GM12878 (cell line): ENCODE measurements around the gene MRC2. TPM values are rescaled to one million over a fixed set of nuclear protein-coding genes. Genes with fewer than 3 reads are reported as not detected.

Experiments used
- ATAC-seq: fragments of 200-7000 bp; cut with Tn5 transposase; 3 replicates; pipeline ENCODE4 v1.9.1; 2020; ENCODE audit warnings: mild to moderate bottlenecking, moderate library complexity
- BruUV-seq: library from RNA; stranded (reverse); fragments of 400-500 nt; replicated peaks from 2 replicates; lab custom pipeline; 2021; lab: Mats Ljungman, UMichigan
- CTCF ChIA-PET: fragments of 300-600 bp; sonication (Branson Sonifier 250); formaldehyde crosslinking; extraction: SDS; loops from one replicate; lab custom pipeline; 2021; ENCODE audit warnings: inconsistent platforms; lab: Yijun Ruan, JAX
- POLR2A ChIA-PET: fragments of 350-600 bp; formaldehyde crosslinking; extraction: SDS; loops from one replicate; lab custom pipeline; 2021; ENCODE audit warnings: inconsistent platforms; lab: Charles Lee
- RAD21 ChIA-PET: fragments of 300-600 bp; sonication (Branson Sonifier 250); formaldehyde crosslinking; loops from one replicate; lab custom pipeline; 2023; ENCODE audit warnings: antibody characterized with exemption; ENCODE audit not compliant: unreplicated experiment; lab: Charles Lee
- SMC1A ChIA-PET: fragments of 300-600 bp; sonication (Branson Sonifier 250); formaldehyde crosslinking; loops from one replicate; lab custom pipeline; 2023; ENCODE audit not compliant: unreplicated experiment, uncharacterized antibody; lab: Charles Lee
- DNase-seq: peaks from one replicate; pipeline ENCODE4 v3.0.0-alpha.2; 2011; ENCODE audit warnings: low read depth, low spot score
- FAIRE-seq: peaks from 3 replicates; lab custom pipeline; 2011; peaks lifted over from hg19 to GRCh38; lab: Jason Lieb, UNC
- H2AFZ ChIP-seq: 2 replicates; pipeline ENCODE4 v1.6.0; 2011; ENCODE audit warnings: low read depth, low read length, control low read depth; ENCODE audit not compliant: control insufficient read depth
- H3K27ac ChIP-seq: 2 replicates; pipeline ENCODE4 v1.5.1; 2011; ENCODE audit warnings: control low read depth; ENCODE audit not compliant: control insufficient read depth, insufficient read depth
- H3K27me3 ChIP-seq, 2 experiments: replicated peaks in 1 of 2; 2 replicates each; pipeline versions ENCODE4 v1.6.0 to v1.6.1; 2011; ENCODE audit warnings: low read length in 1 of 2; ENCODE audit not compliant: control insufficient read depth in 2 of 2, insufficient read depth in 2 of 2
- H3K36me3 ChIP-seq, 2 experiments: 2 replicates each; pipeline ENCODE4 v1.5.1; 2011; ENCODE audit warnings: low read length in 1 of 2; ENCODE audit not compliant: control insufficient read depth in 2 of 2, insufficient read depth in 2 of 2
- H3K4me1 ChIP-seq: 2 replicates; pipeline ENCODE4 v1.6.1; 2011; ENCODE audit warnings: mild to moderate bottlenecking, low read length, moderate library complexity, mixed read lengths; ENCODE audit not compliant: control insufficient read depth, insufficient read depth
- H3K4me2 ChIP-seq: 2 replicates; pipeline ENCODE4 v1.6.0; 2011; ENCODE audit warnings: control low read depth; ENCODE audit not compliant: control insufficient read depth, insufficient read depth
- H3K4me3 ChIP-seq: fragments of 200-600 bp; sonication (generic); 2 replicates; pipeline ENCODE4 v1.5.1; 2016
- H3K79me2 ChIP-seq: 2 replicates; pipeline ENCODE4 v1.6.0; 2011; ENCODE audit warnings: low read length; ENCODE audit not compliant: control insufficient read depth, insufficient read depth
- H3K9ac ChIP-seq: 2 replicates; pipeline ENCODE4 v1.8.0; 2011; ENCODE audit warnings: low read length, control low read depth, mixed read lengths; ENCODE audit not compliant: control insufficient read depth, insufficient read depth
- H3K9me3 ChIP-seq: replicated peaks from 3 replicates; pipeline ENCODE4 v1.5.1; 2011; ENCODE audit warnings: mild to moderate bottlenecking, low read length; ENCODE audit not compliant: control insufficient read depth, insufficient read depth
- H4K20me1 ChIP-seq: 2 replicates; pipeline ENCODE4 v1.6.0; 2011; ENCODE audit not compliant: control insufficient read depth, insufficient read depth
- EGR1 ChIP-seq, 2 experiments: IDR thresholded peaks; 1 replicate in 1 of 2; 2 replicates in 1 of 2; pipeline ENCODE4 v1.6.1; 2011 to 2012; ENCODE audit warnings: low read depth in 2 of 2, low read length in 2 of 2, borderline replicate concordance in 1 of 2, mild to moderate bottlenecking in 1 of 2, moderate library complexity in 1 of 2
- JUND ChIP-seq: IDR thresholded peaks from 2 replicates; pipeline ENCODE4 v1.6.1; 2012; ENCODE audit warnings: low read depth, mild to moderate bottlenecking, low read length, improper control_type of control experiment, moderate library complexity
- MYC ChIP-seq: IDR thresholded peaks from 2 replicates; pipeline ENCODE4 v1.6.1; 2011; ENCODE audit warnings: mild to moderate bottlenecking, low read length, moderate library complexity, inconsistent platforms; ENCODE audit not compliant: insufficient read depth, insufficient replicate concordance, insufficient read length, severe bottlenecking
- NBN ChIP-seq: fragments of 450-650 bp; IDR thresholded peaks from 2 replicates; pipeline ENCODE4 v1.6.1; 2016
- PRDM15 ChIP-seq: fragments of 450-650 bp; formaldehyde crosslinking; IDR thresholded peaks from 2 replicates; pipeline ENCODE4 v1.4.0; 2020; ENCODE audit warnings: mild to moderate bottlenecking, moderate library complexity
- RELB ChIP-seq: fragments of 450-650 bp; IDR thresholded peaks from 2 replicates; pipeline ENCODE4 v1.6.1; 2017; ENCODE audit warnings: low read depth, mild to moderate bottlenecking, moderate library complexity
- SREBF2 ChIP-seq: IDR thresholded peaks from 2 replicates; pipeline ENCODE4 v1.6.1; 2012; ENCODE audit warnings: mild to moderate bottlenecking, low read length
- ZBTB40 ChIP-seq: fragments of 450-650 bp; IDR thresholded peaks from 2 replicates; pipeline ENCODE4 v1.6.1; 2016; ENCODE audit warnings: mild to moderate bottlenecking, moderate library complexity, borderline replicate concordance
- WGBS: methylation state at CpG from one replicate; pipeline ENCODE4 v1.1.6; 2016; ENCODE audit warnings: low lambda C conversion rate; ENCODE audit not compliant: insufficient replicate concordance, insufficient coverage; ENCODE audit errors: missing lambda C conversion rate; 5-methylcytosine and 5-hydroxymethylcytosine counted together
- in situ Hi-C: fragments of 300-500 bp; cut with MboI; formaldehyde crosslinking; loops from 9 replicates; pipeline ENCODE4 v1.14.3; 2018; ENCODE audit warnings: mixed read lengths
- intact Hi-C: fragments of 100-400 bp; cut with micrococcal nuclease; formaldehyde crosslinking; loops from one replicate; pipeline ENCODE4 v1.14.2; 2022; ENCODE audit not compliant: unreplicated experiment
- polyA plus RNA-seq, 11 experiments: library from polyadenylated mRNA; depleted of rRNA in 4 of 11; unstranded in 6 of 11; stranded (reverse) in 5 of 11; fragments of >200 nt; fragmentation: Nextera tagmentation in 4 of 11; fragmentation: Illumina TruSeq in 1 of 11; extraction: Ambion mirVana in 4 of 11; extraction: Trizol in 1 of 11; gene quantifications; 1 replicate in 1 of 11; 2 replicates in 10 of 11; pipeline versions ENCODE4 v1.2.1 to v1.2.3, GENCODE V29; 2011 to 2016; ENCODE audit warnings: inconsistent platforms in 2 of 11, missing spikeins in 2 of 11, low read depth in 1 of 11
- total RNA-seq, 4 experiments: library from RNA; depleted of rRNA in 3 of 4; stranded (reverse); fragments of >200 nt in 3 of 4; fragmentation: Illumina TruSeq in 1 of 4; extraction: Trizol in 1 of 4; gene quantifications; 2 replicates each; pipeline versions ENCODE4 v1.2.1 to v1.2.3, GENCODE V29; 2013 to 2021
- TF ChIP-seq, protein P1 (sequence below): fragments of 450-650 bp; formaldehyde crosslinking; IDR thresholded peaks from 2 replicates; pipeline ENCODE4 v1.4.0; 2022; ENCODE audit warnings: mild to moderate bottlenecking, moderate library complexity

Gene MRC2
- total and polyA plus RNA-seq, 10 of the 15 experiments (the other 5 are each of a cell fraction or from before 2014, with no cell fraction given) = 0.04 to 0.96 (median 0.30) TPM; not detected in 1

GRCh38 chr17:62648251-62648955 lies 20.9 kb downstream of the MRC2 start:
- no peak overlapping the region for H3K4me2 ChIP-seq
- in situ Hi-C loops = no loop called here
- no peak overlapping the region for H3K27ac ChIP-seq
- ChIA-PET SMC1A (no interaction called here), POLR2A (no interaction called here), CTCF (no interaction called here), RAD21 (no interaction called here)
- WGBS = 65% methylated on average over 15 of the region's 15 CpGs
- BruUV-seq = no TSS peak
- no peaks in the 10 kb centered on the region for H3K9me3 ChIP-seq
- FAIRE-seq (no peak), DNase-seq (no peak), ATAC-seq (no peak)
- H3K4me1 ChIP-seq = peaks cover 10% of the 10 kb centered on the region
- H4K20me1 ChIP-seq = no peaks in the 10 kb centered on the region
- no peak overlapping the region for H3K9ac ChIP-seq
- H3K4me3 ChIP-seq = no peak overlapping the region
- no peaks in the 10 kb centered on the region for H3K79me2 ChIP-seq
- H3K36me3 ChIP-seq = no peaks in the 10 kb centered on the region
- intact Hi-C loops = no loop called here
- H2AFZ ChIP-seq = no peak overlapping the region
- H3K27me3 ChIP-seq = no peaks in the 10 kb centered on the region
- TF ChIP-seq RELB (no peak), SREBF2 (no peak), EGR1 (IDR thresholded peaks at IDR 0.05; ENCODE audit: borderline replicate concordance in 1 of 2, low read depth in 2 of 2, low read length in 2 of 2) (no peak), ZBTB40 (no peak), PRDM15 (CRISPR knock-in tag) (no peak), NBN (no peak), MYC (no peak), JUND (no peak)
- TF ChIP-seq, protein P1, sequence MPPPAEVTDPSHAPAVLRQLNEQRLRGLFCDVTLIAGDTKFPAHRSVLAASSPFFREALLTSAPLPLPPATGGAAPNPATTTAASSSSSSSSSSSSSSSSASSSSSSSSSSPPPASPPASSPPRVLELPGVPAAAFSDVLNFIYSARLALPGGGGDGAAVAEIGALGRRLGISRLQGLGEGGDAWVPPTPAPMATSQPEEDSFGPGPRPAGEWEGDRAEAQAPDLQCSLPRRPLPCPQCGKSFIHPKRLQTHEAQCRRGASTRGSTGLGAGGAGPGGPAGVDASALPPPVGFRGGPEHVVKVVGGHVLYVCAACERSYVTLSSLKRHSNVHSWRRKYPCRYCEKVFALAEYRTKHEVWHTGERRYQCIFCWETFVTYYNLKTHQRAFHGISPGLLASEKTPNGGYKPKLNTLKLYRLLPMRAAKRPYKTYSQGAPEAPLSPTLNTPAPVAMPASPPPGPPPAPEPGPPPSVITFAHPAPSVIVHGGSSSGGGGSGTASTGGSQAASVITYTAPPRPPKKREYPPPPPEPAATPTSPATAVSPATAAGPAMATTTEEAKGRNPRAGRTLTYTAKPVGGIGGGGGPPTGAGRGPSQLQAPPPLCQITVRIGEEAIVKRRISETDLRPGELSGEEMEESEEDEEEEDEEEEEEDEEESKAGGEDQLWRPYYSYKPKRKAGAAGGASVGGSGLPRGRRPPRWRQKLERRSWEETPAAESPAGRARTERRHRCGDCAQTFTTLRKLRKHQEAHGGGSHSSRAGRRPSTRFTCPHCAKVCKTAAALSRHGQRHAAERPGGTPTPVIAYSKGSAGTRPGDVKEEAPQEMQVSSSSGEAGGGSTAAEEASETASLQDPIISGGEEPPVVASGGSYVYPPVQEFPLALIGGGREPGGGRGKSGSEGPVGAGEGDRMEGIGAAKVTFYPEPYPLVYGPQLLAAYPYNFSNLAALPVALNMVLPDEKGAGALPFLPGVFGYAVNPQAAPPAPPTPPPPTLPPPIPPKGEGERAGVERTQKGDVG (CRISPR knock-in tag) = no peak
